ENCODE data around the gene ADCY7. TPM values are rescaled to one million over a fixed set of nuclear protein-coding genes. Genes with fewer than 3 reads are reported as not detected.
A peak's percentile ranks its signal among the peaks of the same experiment; 100 is the strongest.

The ADCY7 gene
- total and polyA plus RNA-seq, 9 of the 15 experiments (the other 6 are each of a cell fraction or from before 2014, with no cell fraction given) = 2.3 to 108 (median 28.6) TPM

GRCh38 chr16:50245417-50246298, 20.7 kb upstream of the ADCY7 start:
- Histone ChIP-seq H4K20me1 (replicated peaks; ENCODE audit: control insufficient read depth, insufficient read depth, low read length) (no peaks in the 10 kb centered on the region), H3K4me3 (peak overlapping the region; percentile 76), H3K9me1 (ENCODE audit: control insufficient read depth, insufficient read depth, low read length) (no peaks in the 10 kb centered on the region), H3K27me3 (ENCODE audit: control insufficient read depth in 2 of 2, insufficient read depth in 2 of 2, low read length in 2 of 2) (no peaks in the 10 kb centered on the region), H3K4me2 (ENCODE audit: insufficient read depth, low read length) (peak overlapping the region; percentile 81), H3K36me3 (ENCODE audit: control insufficient read depth, insufficient read depth, low read length) (peaks cover 7% of the 10 kb centered on the region; the same call in 1 of the 3 replicates), H3K27ac (ENCODE audit: extremely low read depth, low read depth, low read length) (peak overlapping the region; percentile 79), H3K9me3 (replicated peaks; ENCODE audit: control insufficient read depth, insufficient read depth, low read depth, low read length) (no peaks in the 10 kb centered on the region), H3K4me1 (replicated peaks in 1 of 2; ENCODE audit: control insufficient read depth in 2 of 2, insufficient read depth in 2 of 2, low read length in 2 of 2) (peaks cover 34 to 39% of the 10 kb centered on the region in 2 experiments), H2AFZ (ENCODE audit: low read depth, low read length) (peak overlapping the region; percentile 86), H3K79me2 (ENCODE audit: control insufficient read depth, insufficient read depth, low read length) (peaks cover 43% of the 10 kb centered on the region), H3K9ac (ENCODE audit: insufficient read depth in 1 of 2, low read depth in 2 of 2, low read length in 2 of 2) (peak overlapping the region; percentile 84 to 96)
- intact Hi-C loops (cut with micrococcal nuclease) = loop anchor here (5.0 kb wide), 1 partner anchor 77 kb away; no protein-coding TSS in a partner anchor
- no TSS peak for BruUV-seq (replicated peaks)
- ChIA-PET CTCF (ENCODE audit: low intra/inter-chr PET ratio) (interaction anchor here (0.5 to 0.6 kb wide), 2 partner anchors 124 to 958 kb away, joined by 3 to 4 read pairs; no protein-coding TSS in a partner anchor), POLR2A (interaction anchor here (0.6 to 1.1 kb wide), 10 partner anchors 11 to 471 kb away, joined by 3 to 6 read pairs (median 4); partner anchors contain the start of gene ADCY7)
- under 1% methylated on average over 14 of the region's 74 CpGs for WGBS (ENCODE audit: insufficient coverage, low coverage, missing lambda C conversion rate)
- DNase-seq (ENCODE audit: extremely low read depth in 1 of 4, low spot score in 3 of 4) = peak; percentile 87 to 93 (median 91)
- FAIRE-seq = peak; percentile 96
- in situ Hi-C loops (cut with MboI) = no loop called here
- peak; percentile 82 for ATAC-seq
- TF ChIP-seq FOXJ2 (tag; IDR thresholded peaks at IDR 0.05) (no peak), SMARCB1 (IDR thresholded peaks at IDR 0.05; ENCODE audit: insufficient read length, low read depth) (no peak), MLLT1 (IDR thresholded peaks at IDR 0.05) (no peak), CHD4 (IDR thresholded peaks at IDR 0.05; ENCODE audit: insufficient read depth, insufficient replicate concordance, low read depth, low read length, poor library complexity, severe bottlenecking) (no peak), ZNF395 (CRISPR knock-in tag; IDR thresholded peaks at IDR 0.05) (peak; percentile 72; the same call in 1 of the 2 replicates), KLF13 (tag; IDR thresholded peaks at IDR 0.05; ENCODE audit: borderline replicate concordance, low read depth) (peak; percentile 51; the same call in 1 of the 2 replicates)
